HepG2 (cell line): ENCODE results near the gene SLC2A10. TPM values are rescaled to one million over a fixed set of nuclear protein-coding genes. Genes with fewer than 3 reads are reported as not detected.

Experiments
- AGO1 ChIP-seq: fragments of 200-400 bp; formaldehyde crosslinking; IDR thresholded peaks from 2 replicates; pipeline ENCODE4 v1.6.1; 2017; ENCODE audit warnings: mild to moderate bottlenecking, low read depth, low read length, moderate library complexity; ENCODE audit not compliant: poor library complexity, severe bottlenecking
- ETV6 ChIP-seq: sonication (generic); formaldehyde crosslinking; conservative IDR thresholded peaks from 2 replicates; pipeline ENCODE4 v1.4.0; 2020; ENCODE audit warnings: missing genetic modification reagents
- FOXC1 ChIP-seq: sonication (generic); formaldehyde crosslinking; IDR thresholded peaks from 2 replicates; pipeline ENCODE4 v1.8.0; 2022; ENCODE audit warnings: mild to moderate bottlenecking, missing genetic modification reagents, borderline replicate concordance
- FOXM1 ChIP-seq: sonication (generic); formaldehyde crosslinking; IDR thresholded peaks from 2 replicates; pipeline ENCODE4 v1.5.0; 2020; ENCODE audit warnings: missing genetic modification reagents
- HNRNPK ChIP-seq: fragments of 200-400 bp; formaldehyde crosslinking; IDR thresholded peaks from 2 replicates; pipeline ENCODE4 v1.6.1; 2018; ENCODE audit warnings: low read length, low read depth, moderate library complexity, mild to moderate bottlenecking; ENCODE audit not compliant: poor library complexity, severe bottlenecking
- HNRNPUL1 ChIP-seq: fragments of 200-400 bp; formaldehyde crosslinking; IDR thresholded peaks from 2 replicates; pipeline ENCODE4 v1.6.1; 2017; ENCODE audit warnings: low read depth, mild to moderate bottlenecking, low read length, moderate library complexity
- NCOA2 ChIP-seq: sonication (generic); formaldehyde crosslinking; IDR thresholded peaks from 2 replicates; pipeline ENCODE4 v1.8.0; 2022; ENCODE audit warnings: inconsistent platforms
- NFIC ChIP-seq: IDR thresholded peaks from 2 replicates; pipeline ENCODE4 v1.6.1; 2012; ENCODE audit warnings: mild to moderate bottlenecking, low read length, inconsistent platforms
- SETDB1 ChIP-seq: sonication (generic); formaldehyde crosslinking; IDR thresholded peaks from 2 replicates; pipeline ENCODE4 v1.5.1; 2020; ENCODE audit warnings: missing genetic modification reagents, mild to moderate bottlenecking, borderline replicate concordance
- THAP11 ChIP-seq: IDR thresholded peaks from 2 replicates; pipeline ENCODE4 v1.6.1; 2016; ENCODE audit warnings: missing biosample characterization, missing genetic modification reagents
- ZBED4 ChIP-seq: sonication (generic); formaldehyde crosslinking; IDR thresholded peaks from 2 replicates; pipeline ENCODE4 v1.4.0; 2020; ENCODE audit warnings: missing genetic modification reagents, borderline replicate concordance
- ZFP1 ChIP-seq: IDR thresholded peaks from 2 replicates; pipeline ENCODE4 v1.6.1; 2016
- ZNF205 ChIP-seq: IDR thresholded peaks from 2 replicates; pipeline ENCODE4 v1.6.1; 2018; ENCODE audit warnings: missing biosample characterization, missing genetic modification reagents
- ZNF230 ChIP-seq: sonication (generic); formaldehyde crosslinking; IDR thresholded peaks from 2 replicates; pipeline ENCODE4 v1.4.0; 2020; ENCODE audit warnings: mild to moderate bottlenecking, missing genetic modification reagents
- ZNF30 ChIP-seq: sonication (generic); formaldehyde crosslinking; IDR thresholded peaks from 2 replicates; pipeline ENCODE4 v1.5.0; 2020; ENCODE audit warnings: mild to moderate bottlenecking, missing genetic modification reagents
- ZNF510 ChIP-seq: sonication (generic); formaldehyde crosslinking; IDR thresholded peaks from 2 replicates; pipeline ENCODE4 v1.4.0; 2020; ENCODE audit warnings: low read depth, mild to moderate bottlenecking, missing genetic modification reagents
- ZNF891 ChIP-seq: sonication (generic); formaldehyde crosslinking; IDR thresholded peaks from 2 replicates; pipeline ENCODE4 v1.5.0; 2020; ENCODE audit warnings: mild to moderate bottlenecking, missing genetic modification reagents
- ZSCAN22 ChIP-seq: sonication (generic); formaldehyde crosslinking; IDR thresholded peaks from 2 replicates; pipeline ENCODE4 v1.4.0; 2020; ENCODE audit warnings: mild to moderate bottlenecking, missing genetic modification reagents
- ZXDC ChIP-seq: sonication (generic); formaldehyde crosslinking; IDR thresholded peaks from 2 replicates; pipeline ENCODE4 v1.5.0; 2020; ENCODE audit warnings: mild to moderate bottlenecking, missing genetic modification reagents
- polyA plus RNA-seq, 8 experiments: library from polyadenylated mRNA; depleted of rRNA in 3 of 8; stranded (reverse) in 7 of 8; unstranded in 1 of 8; fragments of >200 nt; fragmentation: Illumina TruSeq in 4 of 8; extraction: Trizol in 4 of 8; gene quantifications; 2 replicates each; pipeline versions ENCODE4 v1.2.1 to v1.2.3, GENCODE V29; 2011 to 2016; ENCODE audit warnings: low read depth in 4 of 8, missing spikeins in 1 of 8, mixed read lengths in 1 of 8; ENCODE audit not compliant: insufficient read depth in 1 of 8
- total RNA-seq, 5 experiments: library from RNA; depleted of rRNA; stranded (reverse); fragments of >200 nt; fragmentation: Illumina TruSeq; extraction: Trizol; gene quantifications; 2 replicates each; pipeline ENCODE4 v1.2.3, GENCODE V29; 2016; ENCODE audit warnings: low read depth in 1 of 5
- TF ChIP-seq, protein P1 (sequence below): sonication (generic); formaldehyde crosslinking; IDR thresholded peaks from 2 replicates; pipeline ENCODE4 v1.4.0; 2020; ENCODE audit warnings: mild to moderate bottlenecking, missing genetic modification reagents
- TF ChIP-seq, protein P2 (sequence below): sonication (generic); formaldehyde crosslinking; IDR thresholded peaks from 2 replicates; pipeline ENCODE4 v1.5.0; 2020; ENCODE audit warnings: missing genetic modification reagents

The SLC2A10 gene
- total and polyA plus RNA-seq, 2 of the 13 experiments (the other 11 are each of a cell fraction or from before 2014, with no cell fraction given): 16.0 to 18.4 TPM

DNA sequence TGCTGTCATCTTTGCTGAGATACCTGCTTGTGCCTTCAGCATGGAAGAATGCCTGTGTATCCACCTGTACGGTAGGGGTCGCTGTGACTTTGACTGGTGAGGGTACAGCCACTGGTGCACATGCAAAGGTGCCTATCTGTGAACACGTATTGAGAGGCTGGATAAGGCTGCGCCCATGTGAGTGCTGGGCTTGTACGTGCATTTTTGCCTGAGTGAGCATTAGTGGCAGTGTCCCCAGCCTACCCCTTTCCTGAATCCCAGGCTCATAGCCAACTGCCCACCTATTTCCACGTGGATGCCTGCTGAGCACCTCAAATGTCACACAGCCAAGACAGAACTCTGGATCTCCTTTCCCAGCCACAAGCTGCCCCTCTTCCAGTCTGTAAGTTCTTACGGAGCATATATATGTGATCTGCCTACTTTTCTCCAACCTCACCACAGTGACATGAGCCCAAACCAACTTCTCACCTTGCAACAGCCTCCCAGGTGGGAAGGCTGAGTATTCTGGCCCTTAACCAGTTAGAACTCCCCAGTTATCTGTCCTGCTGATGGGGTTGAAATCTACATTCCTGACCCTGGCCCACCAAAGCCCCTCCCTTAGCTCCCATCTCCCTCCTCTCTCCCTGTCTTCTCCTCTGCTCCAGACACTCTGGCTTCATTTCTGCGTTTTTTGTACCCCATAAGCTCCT lies 1.1 kb upstream of the SLC2A10 start (continued):
- TF ChIP-seq ZBED4: no peak
- no peak for TF ChIP-seq HNRNPUL1
- no peak for TF ChIP-seq ZNF30 (CRISPR knock-in tag)
- TF ChIP-seq SETDB1 (CRISPR knock-in tag): no peak
- TF ChIP-seq THAP11: peak; percentile 84
- TF ChIP-seq ZFP1 (CRISPR knock-in tag): peak; percentile 37; the same call in 1 of the 2 replicates
- 0 out of 2 replicates have a peak, but pooled peaks have one; percentile 41 for TF ChIP-seq ETV6 (CRISPR knock-in tag)
- TF ChIP-seq, protein P1, sequence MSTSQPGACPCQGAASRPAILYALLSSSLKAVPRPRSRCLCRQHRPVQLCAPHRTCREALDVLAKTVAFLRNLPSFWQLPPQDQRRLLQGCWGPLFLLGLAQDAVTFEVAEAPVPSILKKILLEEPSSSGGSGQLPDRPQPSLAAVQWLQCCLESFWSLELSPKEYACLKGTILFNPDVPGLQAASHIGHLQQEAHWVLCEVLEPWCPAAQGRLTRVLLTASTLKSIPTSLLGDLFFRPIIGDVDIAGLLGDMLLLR: peak; percentile 88
- peak; percentile 77; the same call in 1 of the 2 replicates for TF ChIP-seq ZXDC (CRISPR knock-in tag)
- TF ChIP-seq ZNF230 (CRISPR knock-in tag): peak; percentile 43
- peak; percentile 89; the same call in 1 of the 2 replicates for TF ChIP-seq ZNF205 (CRISPR knock-in tag)
- TF ChIP-seq ZSCAN22 (CRISPR knock-in tag): no peak
- no peak for TF ChIP-seq HNRNPK
- no peak for TF ChIP-seq NFIC
- TF ChIP-seq, protein P2, sequence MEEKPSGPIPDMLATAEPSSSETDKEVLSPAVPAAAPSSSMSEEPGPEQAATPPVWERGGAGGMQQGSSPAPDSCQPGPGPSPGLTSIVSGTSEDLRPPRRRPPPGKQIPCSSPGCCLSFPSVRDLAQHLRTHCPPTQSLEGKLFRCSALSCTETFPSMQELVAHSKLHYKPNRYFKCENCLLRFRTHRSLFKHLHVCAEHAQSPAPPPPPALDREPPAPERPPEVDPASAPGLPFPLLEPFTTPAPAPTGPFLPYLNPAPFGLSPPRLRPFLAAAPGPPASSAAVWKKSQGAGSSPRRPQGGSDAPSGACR (CRISPR knock-in tag): 0 out of 2 replicates have a peak, but pooled peaks have one; percentile 32
- TF ChIP-seq ZNF510 (CRISPR knock-in tag): no peak
- peak; percentile 84; the same call in 1 of the 2 replicates for TF ChIP-seq ZNF891 (CRISPR knock-in tag)
- TF ChIP-seq AGO1: no peak
- no peak for TF ChIP-seq NCOA2 (CRISPR knock-in tag)
- no peak for TF ChIP-seq FOXM1 (CRISPR knock-in tag)
- no peak for TF ChIP-seq FOXC1
